Testis (tissue), 3 donors: ENCODE measurements around the gene BIRC7. TPM values are rescaled to one million over a fixed set of nuclear protein-coding genes. Genes with fewer than 3 reads are reported as not detected.

Experiments used
- DNase-seq: peaks from one replicate; pipeline ENCODE4 v3.0.0-alpha.2; 2019
- H3K27ac ChIP-seq, 2 donors: fragments of 200-600 bp; sonication (generic); one replicate each; pipeline ENCODE4 v1.5.1; 2019
- H3K27me3 ChIP-seq: fragments of 200-600 bp; sonication (generic); one replicate; pipeline ENCODE4 v1.5.1; 2019
- H3K36me3 ChIP-seq: fragments of 200-600 bp; sonication (generic); one replicate; pipeline ENCODE4 v1.5.1; 2017; ENCODE audit warnings: low read depth; ENCODE audit errors: missing control alignments
- H3K4me1 ChIP-seq: fragments of 200-600 bp; sonication (generic); one replicate; pipeline ENCODE4 v1.5.1; 2019
- H3K4me3 ChIP-seq, 2 donors: fragments of 200-600 bp; sonication (generic); one replicate each; pipeline ENCODE4 v1.5.1; 2017 to 2019
- H3K9me3 ChIP-seq: fragments of 200-600 bp; sonication (generic); one replicate; pipeline ENCODE4 v1.5.1; 2017
- POLR2A ChIP-seq: fragments of 450-650 bp; IDR thresholded peaks from one replicate; pipeline ENCODE4 v1.6.1; 2017; ENCODE audit warnings: antibody characterized with exemption, mild to moderate bottlenecking, moderate library complexity
- WGBS, 2 donors: methylation state at CpG; one replicate each; pipeline ENCODE4 v1.1.5; 2018; 5-methylcytosine and 5-hydroxymethylcytosine counted together
- intact Hi-C: fragments of 100-400 bp; cut with DNase I; formaldehyde crosslinking; loops from one replicate; pipeline ENCODE4 v1.15.1; 2023; ENCODE audit warnings: low total_unique reads
- polyA plus RNA-seq: library from polyadenylated mRNA; stranded (reverse); fragments of 350-450 nt; fragmentation: Illumina TruSeq; extraction: RNeasy Lipid Tissue Mini Kit (QIAGEN cat#74804); gene quantifications from one replicate; pipeline ENCODE4 v1.2.3, GENCODE V29; 2014; ENCODE audit warnings: low read depth, low replicate concordance; ENCODE audit not compliant: insufficient read depth
- total RNA-seq, 2 donors: library from RNA; depleted of rRNA; stranded (reverse); fragments of >200 nt; gene quantifications; one replicate each; pipeline ENCODE4 v1.2.3, GENCODE V29; 2016
- TF ChIP-seq, protein P1 (sequence below), 3 experiments: fragments of 450-650 bp in 2 of 3; fragments of 200-600 bp in 1 of 3; sonication (generic) in 1 of 3; IDR thresholded peaks; one replicate each; pipeline ENCODE4 v1.5.1; 2016 to 2019; ENCODE audit warnings: antibody characterized with exemption in 3 of 3, mild to moderate bottlenecking in 2 of 3, moderate library complexity in 1 of 3

Gene BIRC7
- total and polyA plus RNA-seq, 3 donors from 2014 or later = 0.24 to 0.33 (median 0.25) TPM

- Histone ChIP-seq H3K4me1 (peaks cover 13% of the 10 kb centered on the region), H3K27me3 (no peaks in the 10 kb centered on the region), H3K27ac (no peak overlapping the region), H3K36me3 (no peaks in the 10 kb centered on the region), H3K4me3 (no peak overlapping the region), H3K9me3 (no peaks in the 10 kb centered on the region)
- TF ChIP-seq, protein P1, sequence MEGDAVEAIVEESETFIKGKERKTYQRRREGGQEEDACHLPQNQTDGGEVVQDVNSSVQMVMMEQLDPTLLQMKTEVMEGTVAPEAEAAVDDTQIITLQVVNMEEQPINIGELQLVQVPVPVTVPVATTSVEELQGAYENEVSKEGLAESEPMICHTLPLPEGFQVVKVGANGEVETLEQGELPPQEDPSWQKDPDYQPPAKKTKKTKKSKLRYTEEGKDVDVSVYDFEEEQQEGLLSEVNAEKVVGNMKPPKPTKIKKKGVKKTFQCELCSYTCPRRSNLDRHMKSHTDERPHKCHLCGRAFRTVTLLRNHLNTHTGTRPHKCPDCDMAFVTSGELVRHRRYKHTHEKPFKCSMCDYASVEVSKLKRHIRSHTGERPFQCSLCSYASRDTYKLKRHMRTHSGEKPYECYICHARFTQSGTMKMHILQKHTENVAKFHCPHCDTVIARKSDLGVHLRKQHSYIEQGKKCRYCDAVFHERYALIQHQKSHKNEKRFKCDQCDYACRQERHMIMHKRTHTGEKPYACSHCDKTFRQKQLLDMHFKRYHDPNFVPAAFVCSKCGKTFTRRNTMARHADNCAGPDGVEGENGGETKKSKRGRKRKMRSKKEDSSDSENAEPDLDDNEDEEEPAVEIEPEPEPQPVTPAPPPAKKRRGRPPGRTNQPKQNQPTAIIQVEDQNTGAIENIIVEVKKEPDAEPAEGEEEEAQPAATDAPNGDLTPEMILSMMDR (IDR thresholded peaks at IDR 0.05) = no peak
- no peak for TF ChIP-seq POLR2A
- no peak for DNase-seq
- WGBS, 2 donors = 85 to 88% methylated on average over 17 of the region's 17 CpGs
- intact Hi-C loops = no loop called here
These were observed 43.0 kb downstream of the BIRC7 start for GRCh38 chr20:63278661-63279060.

GRCh38 chr20:63279931-63280330, 44.2 kb downstream of the BIRC7 start:
- TF ChIP-seq POLR2A = no peak
- TF ChIP-seq, protein P1 (IDR thresholded peaks at IDR 0.05) = no peak
- intact Hi-C loops = no loop called here
- WGBS, 2 donors = 84 to 88% methylated on average over 15 of the region's 15 CpGs
- Histone ChIP-seq H3K36me3 (no peaks in the 10 kb centered on the region), H3K27me3 (no peaks in the 10 kb centered on the region), H3K4me3 (no peak overlapping the region), H3K27ac (no peak overlapping the region), H3K4me1 (peaks cover under 1% of the 10 kb centered on the region), H3K9me3 (no peaks in the 10 kb centered on the region)
- DNase-seq = no peak

DNA sequence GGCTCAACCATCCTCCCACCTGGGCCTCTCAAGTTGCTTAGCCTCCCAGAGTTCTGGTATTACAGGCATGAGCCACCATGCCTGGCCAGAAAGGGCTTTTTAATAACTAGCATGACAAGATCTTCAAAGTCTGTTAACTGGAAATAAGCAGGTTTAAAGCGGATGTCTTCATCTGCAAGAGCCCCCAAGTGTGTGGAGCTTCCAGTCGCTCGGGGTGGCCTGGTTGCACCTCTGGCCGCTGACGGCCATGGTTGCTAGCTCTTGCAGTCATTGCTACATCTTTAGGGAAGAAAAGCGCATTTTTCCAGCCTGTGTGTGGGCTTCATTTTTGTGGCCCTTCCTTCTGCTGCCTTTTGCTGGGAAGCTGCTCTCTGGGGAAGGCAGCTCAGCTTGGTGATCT, 44.7 kb downstream of the BIRC7 start:
- H3K36me3 ChIP-seq = no peaks in the 10 kb centered on the region

GRCh38 chr20:63280929-63281545, 45.3 kb downstream of the BIRC7 start:
- no peaks in the 10 kb centered on the region for H3K27me3 ChIP-seq
- TF ChIP-seq, protein P1 (IDR thresholded peaks at IDR 0.05) = no peak
- TF ChIP-seq POLR2A = no peak
- 85 to 93% methylated on average over 11 to 19 of the region's 19 CpGs for WGBS, 2 donors

More for the DNA sequence above, 44.7 kb downstream of the BIRC7 start:
- intact Hi-C loops = no loop called here
- Histone ChIP-seq H3K27me3 (no peaks in the 10 kb centered on the region), H3K9me3 (no peaks in the 10 kb centered on the region), H3K27ac (no peak overlapping the region), H3K4me3 (no peak overlapping the region), H3K4me1 (no peaks in the 10 kb centered on the region)
- WGBS, 2 donors = 87 to 97% methylated on average over 6 of the region's 6 CpGs
- TF ChIP-seq POLR2A = no peak
- TF ChIP-seq, protein P1 (IDR thresholded peaks at IDR 0.05) = no peak
- no peak for DNase-seq

More at GRCh38 chr20:63280929-63281545, 45.3 kb downstream of the BIRC7 start:
- intact Hi-C loops = no loop called here
- H3K9me3 ChIP-seq = no peaks in the 10 kb centered on the region
- H3K36me3 ChIP-seq = no peaks in the 10 kb centered on the region
- no peak overlapping the region for H3K27ac ChIP-seq
- no peaks in the 10 kb centered on the region for H3K4me1 ChIP-seq
- H3K4me3 ChIP-seq = no peak overlapping the region
- DNase-seq = no peak
